Astrocyte (in vitro differentiated cells and primary cell): ENCODE measurements around the gene CERK. TPM values are rescaled to one million over a fixed set of nuclear protein-coding genes. Genes with fewer than 3 reads are reported as not detected.

Experiments used
- DNase-seq: peaks from one replicate; pipeline ENCODE4 v3.0.0-alpha.2; 2010; ENCODE audit warnings: low read depth
- FAIRE-seq: peaks from 2 replicates; lab custom pipeline; 2011; peaks lifted over from hg19 to GRCh38; lab: Jason Lieb, UNC
- H2AFZ ChIP-seq: 2 replicates; pipeline ENCODE4 v1.6.0; 2012; ENCODE audit warnings: low read depth, low read length, inconsistent platforms
- H3K27ac ChIP-seq: 2 replicates; pipeline ENCODE4 v1.5.1; 2011; ENCODE audit warnings: low read depth, low read length, inconsistent platforms
- H3K27me3 ChIP-seq: 2 replicates; pipeline ENCODE4 v1.6.0; 2011; ENCODE audit warnings: low read length, inconsistent platforms; ENCODE audit not compliant: insufficient read depth
- H3K36me3 ChIP-seq: 2 replicates; pipeline ENCODE4 v1.5.1; 2011; ENCODE audit warnings: low read length, inconsistent platforms; ENCODE audit not compliant: insufficient read depth
- H3K4me1 ChIP-seq: 2 replicates; pipeline ENCODE4 v1.5.1; 2011; ENCODE audit warnings: low read length, inconsistent platforms; ENCODE audit not compliant: insufficient read depth
- H3K4me2 ChIP-seq: 2 replicates; pipeline ENCODE4 v1.6.0; 2012; ENCODE audit warnings: low read length, inconsistent platforms
- H3K4me3 ChIP-seq: 2 replicates; pipeline ENCODE4 v1.5.1; 2011; ENCODE audit warnings: low read depth, mild to moderate bottlenecking, low read length, inconsistent platforms; ENCODE audit not compliant: insufficient read depth
- H3K79me2 ChIP-seq: 2 replicates; pipeline ENCODE4 v1.6.0; 2012; ENCODE audit warnings: mild to moderate bottlenecking, low read length, inconsistent platforms; ENCODE audit not compliant: insufficient read depth
- H3K9ac ChIP-seq: 2 replicates; pipeline ENCODE4 v1.6.0; 2012; ENCODE audit warnings: mild to moderate bottlenecking, low read length, inconsistent platforms
- H3K9me3 ChIP-seq: 2 replicates; pipeline ENCODE4 v1.5.1; 2012; ENCODE audit warnings: low read depth, mild to moderate bottlenecking, low read length, inconsistent platforms; ENCODE audit not compliant: insufficient read depth
- H4K20me1 ChIP-seq: 2 replicates; pipeline ENCODE4 v1.6.0; 2012; ENCODE audit warnings: low read length, inconsistent platforms; ENCODE audit not compliant: insufficient read depth
- H3K27ac Mint-ChIP-seq: one replicate; pipeline ENCODE4 v1.8.0; 2021; ENCODE audit warnings: mild to moderate bottlenecking, mixed read lengths; ENCODE audit not compliant: unreplicated experiment
- H3K27me3 Mint-ChIP-seq: one replicate; pipeline ENCODE4 v1.8.0; 2021; ENCODE audit warnings: low read depth, mixed read lengths; ENCODE audit not compliant: unreplicated experiment
- H3K36me3 Mint-ChIP-seq: one replicate; pipeline ENCODE4 v1.8.0; 2021; ENCODE audit warnings: low read depth, mixed read lengths; ENCODE audit not compliant: unreplicated experiment
- H3K4me1 Mint-ChIP-seq: one replicate; pipeline ENCODE4 v1.8.0; 2021; ENCODE audit warnings: low read depth, mixed read lengths; ENCODE audit not compliant: unreplicated experiment
- H3K4me3 Mint-ChIP-seq: one replicate; pipeline ENCODE4 v1.8.0; 2021; ENCODE audit warnings: mild to moderate bottlenecking, moderate library complexity, mixed read lengths; ENCODE audit not compliant: unreplicated experiment
- H3K9me3 Mint-ChIP-seq: one replicate; pipeline ENCODE4 v1.8.0; 2021; ENCODE audit warnings: mild to moderate bottlenecking, mixed read lengths; ENCODE audit not compliant: unreplicated experiment
- CTCF ChIP-seq: IDR thresholded peaks from 2 replicates; pipeline ENCODE4 v1.5.1; 2011; ENCODE audit warnings: low read depth, mild to moderate bottlenecking, inconsistent platforms, low read length, moderate library complexity; ENCODE audit not compliant: insufficient read depth
- EZH2 ChIP-seq: IDR thresholded peaks from 2 replicates; pipeline ENCODE4 v1.6.1; 2012; ENCODE audit warnings: mild to moderate bottlenecking, low read length, inconsistent platforms; ENCODE audit not compliant: insufficient read depth
- total RNA-seq: library from RNA; stranded (reverse); gene quantifications from 2 replicates; pipeline ENCODE4 v1.2.1, GENCODE V29; 2021

The CERK gene
- total RNA-seq, 1 donor from 2014 or later, result 23.2 TPM

DNA sequence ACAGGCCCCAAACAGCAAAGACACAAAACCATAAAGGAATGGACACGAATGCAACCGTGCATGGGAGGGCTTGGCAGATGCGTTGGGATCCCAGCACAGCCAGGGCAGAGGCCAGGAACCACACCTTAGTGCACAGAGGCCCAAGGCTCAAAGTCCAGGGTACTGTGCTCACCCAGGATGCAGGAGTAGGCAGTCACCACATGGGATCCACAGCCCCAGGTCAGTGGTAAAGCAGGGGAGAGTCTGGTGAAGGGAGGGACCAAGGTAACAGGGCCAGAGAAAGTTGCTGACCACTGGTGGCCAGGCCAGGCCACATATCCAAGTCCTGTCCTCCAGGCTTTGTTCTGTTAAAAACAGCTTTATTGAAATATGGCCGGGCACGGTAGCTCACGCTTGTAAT, 6.5 kb upstream of the CERK start:
- Histone ChIP-seq H3K4me3 (no peak overlapping the region), H3K9ac (no peak overlapping the region), H3K79me2 (no peaks in the 10 kb centered on the region), H3K4me1 (peaks cover 11% of the 10 kb centered on the region), H3K27me3 (no peaks in the 10 kb centered on the region), H2AFZ (no peak overlapping the region), H3K4me2 (no peak overlapping the region), H3K9me3 (no peaks in the 10 kb centered on the region), H3K36me3 (no peaks in the 10 kb centered on the region), H3K27ac (no peak overlapping the region), H4K20me1 (no peaks in the 10 kb centered on the region)
- no peaks in the 10 kb centered on the region for H3K9me3 Mint-ChIP-seq
- H3K36me3 Mint-ChIP-seq, result no peaks in the 10 kb centered on the region
- H3K4me3 Mint-ChIP-seq, result no peak overlapping the region
- H3K4me1 Mint-ChIP-seq, result peaks cover 6% of the 10 kb centered on the region
- DNase-seq (no peak), FAIRE-seq (no peak)
- no peak overlapping the region for H3K27ac Mint-ChIP-seq
- TF ChIP-seq CTCF, result no peak
- TF ChIP-seq EZH2, result no peak
- H3K27me3 Mint-ChIP-seq, result peaks cover 20% of the 10 kb centered on the region

GRCh38 chr22:46742576-46743221, 4.6 kb upstream of the CERK start:
- Mint-ChIP-seq H3K36me3 (no peaks in the 10 kb centered on the region), H3K27me3 (peaks cover 18% of the 10 kb centered on the region), H3K9me3 (no peaks in the 10 kb centered on the region), H3K4me1 (peaks cover 2% of the 10 kb centered on the region), H3K4me3 (no peak overlapping the region), H3K27ac (no peak overlapping the region)
- DNase-seq, result no peak
- H3K9ac ChIP-seq, result no peak overlapping the region
- H3K79me2 ChIP-seq, result peaks cover 7% of the 10 kb centered on the region
- no peak for FAIRE-seq
- H3K36me3 ChIP-seq, result no peaks in the 10 kb centered on the region
- no peaks in the 10 kb centered on the region for H3K9me3 ChIP-seq
- H3K4me2 ChIP-seq, result no peak overlapping the region
- H3K4me3 ChIP-seq, result no peak overlapping the region
- no peaks in the 10 kb centered on the region for H4K20me1 ChIP-seq
- no peaks in the 10 kb centered on the region for H3K27me3 ChIP-seq
- TF ChIP-seq EZH2 (no peak), CTCF (no peak)
- H3K27ac ChIP-seq, result no peak overlapping the region
- H2AFZ ChIP-seq, result no peak overlapping the region
- peaks cover 11% of the 10 kb centered on the region for H3K4me1 ChIP-seq

GRCh38 chr22:46741974-46742519, 4.0 kb upstream of the CERK start:
- FAIRE-seq (no peak), DNase-seq (no peak)
- TF ChIP-seq EZH2 (no peak), CTCF (no peak)
- Histone ChIP-seq H4K20me1 (peaks cover 4% of the 10 kb centered on the region), H3K4me1 (peaks cover 11% of the 10 kb centered on the region), H3K9me3 (no peaks in the 10 kb centered on the region), H3K4me3 (no peak overlapping the region), H2AFZ (no peak overlapping the region), H3K27ac (no peak overlapping the region), H3K9ac (no peak overlapping the region), H3K79me2 (peaks cover 14% of the 10 kb centered on the region), H3K27me3 (no peaks in the 10 kb centered on the region), H3K36me3 (no peaks in the 10 kb centered on the region), H3K4me2 (no peak overlapping the region)
- H3K9me3 Mint-ChIP-seq, result no peaks in the 10 kb centered on the region
- H3K4me3 Mint-ChIP-seq, result no peak overlapping the region
- H3K4me1 Mint-ChIP-seq, result peaks cover 2% of the 10 kb centered on the region
- H3K36me3 Mint-ChIP-seq, result no peaks in the 10 kb centered on the region
- peaks cover 11% of the 10 kb centered on the region for H3K27me3 Mint-ChIP-seq
- no peak overlapping the region for H3K27ac Mint-ChIP-seq
